HG03460 (cell line): ENCODE measurements around the gene USP7.
"Not testable (repeated sequence)": the region's sequence is repeated elsewhere in the genome, so short reads cannot be mapped to it uniquely, and the experiment has no call there.

Experiments used
- ATAC-seq: cut with Tn5 transposase; IDR thresholded peaks from one replicate; pipeline ENCODE4 v1.9.1; 2021; ENCODE audit not compliant: unreplicated experiment

The USP7 gene

DNA sequence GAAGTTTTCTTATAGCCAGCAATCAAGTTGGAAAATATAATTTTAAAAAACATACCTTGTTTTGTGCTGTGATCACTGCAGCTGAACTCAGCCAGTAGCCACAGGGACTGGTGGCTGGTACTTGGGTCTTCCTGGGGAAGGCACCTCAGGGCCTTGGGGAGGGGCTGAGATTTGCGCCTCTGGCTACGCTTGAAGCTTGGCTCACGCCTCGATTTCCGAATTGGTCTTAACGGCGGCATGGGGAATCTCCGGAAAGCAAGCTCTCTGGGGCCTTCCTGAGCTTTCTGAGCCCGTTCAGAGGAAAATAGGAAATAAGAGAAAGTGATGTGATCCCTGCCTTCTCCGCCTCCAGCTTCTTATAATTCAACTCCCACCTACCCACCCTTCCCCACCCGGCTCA is 11.3 kb upstream of the USP7 start:
- no peak for ATAC-seq

DNA sequence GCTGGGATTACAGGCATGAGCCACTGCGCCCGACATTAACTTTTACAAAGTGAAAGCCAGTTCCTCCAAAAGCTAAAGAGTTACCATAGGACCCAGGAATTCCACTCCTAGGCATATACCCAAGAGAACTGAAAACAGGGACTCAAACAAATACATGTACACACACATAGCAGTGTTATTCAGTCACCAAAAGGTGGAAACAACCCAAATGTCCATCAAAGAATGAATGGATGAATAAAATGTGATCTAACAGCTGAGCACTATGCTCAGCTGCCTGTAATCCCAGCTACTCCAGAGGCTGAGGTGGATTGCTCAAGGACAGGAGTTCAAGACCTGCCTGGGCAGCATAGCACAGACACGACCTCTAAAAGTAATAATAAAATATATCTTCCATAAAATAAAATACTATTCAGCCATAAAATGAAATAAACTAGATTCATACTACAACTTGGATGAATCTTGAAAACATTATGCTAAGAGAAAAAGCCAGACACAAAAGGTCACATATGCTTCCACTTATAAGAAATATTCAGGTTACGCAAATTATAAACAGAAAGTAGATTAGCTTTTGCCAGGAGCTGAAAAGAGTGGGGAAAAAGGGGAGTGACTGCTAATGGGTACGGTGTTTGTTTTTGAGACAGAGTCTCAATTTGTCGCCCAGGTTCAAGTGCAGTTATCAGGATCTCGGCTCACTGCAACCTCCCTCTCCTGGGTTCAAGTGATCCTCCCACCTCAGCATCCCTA is 9.3 kb upstream of the USP7 start:
- ATAC-seq: no peak

DNA sequence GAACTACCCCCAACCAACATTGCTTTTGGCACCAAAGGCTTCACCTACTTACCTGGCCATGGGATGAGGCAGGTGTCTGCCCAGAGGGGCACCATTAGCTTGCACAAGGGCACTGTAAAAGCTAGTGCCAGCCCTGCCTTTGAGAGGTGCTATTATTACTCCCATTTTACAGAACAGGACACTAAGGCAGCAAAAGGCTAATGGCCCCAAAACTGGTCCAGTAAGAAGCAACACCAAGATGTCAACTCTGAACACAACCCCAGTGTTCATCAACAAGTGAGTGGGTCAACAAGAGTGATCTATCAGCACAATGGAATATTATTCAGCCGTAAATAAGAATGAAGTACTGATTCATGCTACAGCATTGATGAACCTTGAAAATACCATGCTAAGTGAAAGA is 7.7 kb upstream of the USP7 start:
- no peak for ATAC-seq

DNA sequence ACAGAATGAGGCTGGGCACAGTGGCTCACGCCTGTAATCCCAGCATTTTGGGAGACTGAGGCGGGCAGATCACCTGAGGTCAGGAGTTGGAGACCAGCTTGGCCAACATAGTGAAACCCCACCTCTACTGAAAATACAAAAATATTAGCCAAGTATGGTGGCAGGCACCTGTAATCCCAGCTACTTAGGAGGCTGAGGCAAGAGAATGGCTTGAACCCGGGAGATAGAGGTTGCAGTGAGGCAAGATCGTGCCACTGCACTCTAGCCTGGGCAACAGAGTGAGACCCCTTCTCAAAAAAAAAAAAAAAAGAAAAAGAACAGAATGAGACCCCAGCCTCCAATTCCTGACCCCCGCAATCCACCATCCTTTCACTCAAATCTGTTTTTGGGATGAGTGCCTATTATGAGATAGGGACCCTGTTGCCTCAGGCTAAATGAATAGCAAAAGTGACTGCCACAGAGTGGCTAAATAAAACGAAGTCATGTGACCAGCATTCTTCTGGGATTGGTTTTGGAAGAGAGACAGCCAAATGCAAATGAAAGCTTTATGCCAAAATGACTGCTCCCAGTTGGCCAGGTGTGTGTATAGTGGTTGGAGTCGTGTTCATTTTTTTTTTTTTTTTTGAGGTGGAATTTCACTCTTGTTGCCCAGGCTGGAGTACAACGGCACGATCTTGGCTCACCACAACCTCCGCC is 5.6 kb upstream of the USP7 start:
- ATAC-seq: not testable (repeated sequence)

DNA sequence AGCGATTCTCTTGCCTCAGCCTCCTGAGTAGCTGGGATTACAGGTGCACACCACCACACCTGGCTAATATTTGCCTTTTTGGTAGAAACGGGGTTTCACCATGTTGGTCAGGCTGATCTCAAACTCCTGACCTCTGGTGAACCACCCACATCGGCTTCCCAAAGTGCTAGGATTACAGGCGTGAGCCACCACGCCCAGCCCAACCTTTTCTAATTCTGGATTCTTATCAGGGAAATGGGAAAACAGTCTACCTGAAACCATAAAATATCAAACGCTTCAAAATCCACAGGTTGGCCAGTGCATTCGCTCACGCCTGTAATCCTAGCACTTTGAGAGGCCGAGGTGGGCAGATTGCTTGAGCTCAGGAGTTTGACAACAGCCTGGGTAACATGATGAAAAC is 4.3 kb upstream of the USP7 start:
- ATAC-seq: not testable (repeated sequence)

- no peak for ATAC-seq
Measured at GRCh38 chr16:8967132-8967821, 3.6 kb upstream of the USP7 start.

DNA sequence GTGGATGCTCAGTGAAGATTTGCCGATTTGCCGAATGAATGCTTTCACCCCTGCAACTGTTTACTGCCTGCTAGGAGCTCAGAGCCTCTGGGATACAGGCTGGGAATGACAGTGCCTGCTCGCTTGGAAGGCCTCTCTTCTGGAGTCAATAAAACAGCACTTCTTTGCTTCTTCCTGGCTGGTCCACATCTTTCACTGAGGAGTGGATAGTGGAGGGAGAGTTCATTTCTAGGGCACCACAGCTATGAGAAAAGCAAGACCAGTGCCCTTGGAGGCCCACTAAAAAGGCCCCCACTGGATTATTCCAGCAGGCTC is 3.1 kb upstream of the USP7 start:
- no peak for ATAC-seq

GRCh38 chr16:8964462-8964861 is 756 bp upstream of the USP7 start:
- ATAC-seq: no peak

DNA sequence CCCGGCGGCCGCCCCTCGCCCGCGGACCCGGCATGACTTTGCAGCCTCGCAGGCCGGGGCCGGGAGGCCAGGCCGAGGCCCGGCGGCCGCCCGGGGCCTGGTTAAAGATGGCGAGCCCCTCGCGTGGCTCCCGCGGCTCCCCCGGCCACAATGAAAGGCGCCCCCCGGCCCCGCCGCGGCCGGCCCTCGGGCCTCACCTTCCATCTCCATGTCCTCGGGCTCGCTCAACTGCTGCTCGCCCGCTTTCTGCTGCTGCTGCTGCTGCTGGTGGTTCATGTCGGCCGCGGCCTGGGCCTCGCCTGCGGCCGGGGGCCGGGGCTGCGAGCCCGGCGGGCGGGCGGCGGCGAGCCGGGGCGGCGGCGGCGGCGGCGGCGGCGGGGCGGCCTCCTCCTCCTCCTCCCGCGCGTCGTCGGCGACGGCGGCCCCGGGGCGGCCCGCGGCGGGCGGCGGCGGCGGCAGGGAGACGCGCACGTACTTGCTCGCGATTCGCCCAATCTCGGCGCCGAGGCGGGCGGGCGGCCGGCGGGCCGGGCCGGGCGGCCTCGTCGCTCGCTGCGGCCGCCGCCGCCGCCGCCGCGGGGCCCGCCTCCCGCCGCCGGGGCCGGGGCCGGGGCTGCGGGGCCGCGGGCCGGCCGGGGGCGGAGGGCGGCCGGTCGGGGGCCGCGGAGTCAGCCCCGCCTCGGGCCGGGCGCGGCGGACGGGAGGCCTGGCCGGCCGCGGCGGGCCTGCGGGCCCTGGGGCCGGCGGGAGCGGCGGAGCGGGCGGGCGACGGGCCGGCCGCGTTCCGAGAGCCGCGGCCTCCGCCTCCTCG is 491 bp downstream of the USP7 start:
- ATAC-seq: no peak

DNA sequence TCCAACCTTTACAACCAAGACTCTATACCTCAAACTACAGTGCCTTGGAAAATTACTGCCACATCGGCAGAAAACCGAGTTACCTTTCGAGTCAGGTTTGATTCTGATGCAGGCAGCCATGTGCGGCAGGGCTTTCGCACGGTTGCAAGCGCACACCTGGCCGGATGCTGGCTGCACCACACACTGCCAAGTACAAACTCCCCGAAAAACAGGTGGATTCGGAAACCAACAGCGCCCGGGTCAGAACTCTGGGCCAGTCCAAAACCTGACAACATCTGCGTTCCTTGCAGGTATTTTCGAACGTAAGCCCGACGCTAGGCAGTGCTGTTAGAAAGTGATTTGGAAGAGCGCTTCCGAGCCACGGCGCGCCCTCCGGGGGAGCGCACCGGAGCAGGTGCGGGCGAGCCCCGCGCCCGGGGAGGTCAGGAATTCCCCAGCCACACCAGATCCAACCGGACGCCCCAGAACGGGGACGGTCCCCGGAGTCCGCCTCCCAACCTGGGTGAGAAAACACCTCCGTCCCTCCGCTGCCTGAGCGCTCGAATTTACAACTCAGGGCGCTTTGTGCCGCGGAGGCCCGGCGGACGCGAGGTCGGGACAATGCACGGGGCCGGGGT is 1.2 kb downstream of the USP7 start:
- ATAC-seq: no peak

- no peak for ATAC-seq
Measured at GRCh38 chr16:8961811-8962390, 1.8 kb downstream of the USP7 start.

DNA sequence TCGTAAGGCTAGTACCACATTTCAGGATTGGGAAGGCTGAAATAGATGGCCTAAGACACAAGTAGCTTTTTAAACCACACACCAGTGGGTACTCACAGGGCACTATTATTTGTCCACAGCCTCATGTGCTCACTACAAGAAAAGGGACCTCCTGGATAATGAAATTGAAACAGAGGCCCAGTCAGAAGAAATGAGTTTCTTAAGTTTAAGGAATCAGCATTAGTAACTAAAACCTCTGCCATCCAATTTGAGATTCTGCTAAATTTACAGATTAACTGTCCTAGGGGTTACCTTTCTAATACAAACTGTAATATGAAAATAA is 3.0 kb downstream of the USP7 start:
- ATAC-seq: no peak

DNA sequence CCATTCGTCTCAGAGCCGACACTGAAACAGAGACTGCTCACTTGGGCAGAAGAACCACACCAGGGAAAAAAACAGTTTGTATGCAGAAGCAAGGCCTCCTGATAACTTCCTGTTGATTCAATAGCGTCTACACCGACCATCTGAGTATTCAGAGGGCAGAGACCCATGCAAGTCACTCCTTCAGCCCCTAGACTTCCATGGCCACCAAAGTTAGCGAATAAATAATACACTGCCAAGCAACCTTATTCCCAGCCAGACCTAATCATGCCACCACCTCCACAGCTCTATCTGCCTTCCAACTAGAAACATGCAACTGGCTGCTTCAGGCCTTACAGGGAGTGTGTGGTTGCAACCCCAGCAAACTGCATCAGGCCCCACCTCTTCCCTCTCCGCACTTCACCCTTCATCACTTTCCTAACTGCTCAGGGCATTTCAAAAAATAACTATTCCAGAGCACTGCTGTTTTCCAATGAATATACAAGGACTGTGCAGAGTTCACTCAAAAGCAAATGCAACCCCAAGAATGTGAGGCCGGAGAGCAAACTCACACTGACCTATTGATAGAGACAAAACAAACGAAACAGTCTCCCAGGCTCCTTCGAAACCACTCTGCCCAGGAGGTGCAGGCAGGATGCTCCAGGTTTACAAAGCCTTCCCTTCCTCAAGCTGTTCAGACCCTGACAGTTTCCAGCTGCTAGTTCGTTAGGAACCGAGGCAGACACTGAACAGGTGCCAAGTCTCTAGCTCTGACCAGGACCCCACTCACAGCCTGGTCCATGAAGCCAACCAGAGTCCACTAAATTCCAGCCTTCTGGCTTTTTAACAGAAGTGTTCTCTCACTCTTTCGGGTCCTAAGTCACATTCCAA is 3.6 kb downstream of the USP7 start:
- ATAC-seq: no peak

GRCh38 chr16:8958344-8959167 is 5.2 kb downstream of the USP7 start:
- no peak for ATAC-seq

DNA sequence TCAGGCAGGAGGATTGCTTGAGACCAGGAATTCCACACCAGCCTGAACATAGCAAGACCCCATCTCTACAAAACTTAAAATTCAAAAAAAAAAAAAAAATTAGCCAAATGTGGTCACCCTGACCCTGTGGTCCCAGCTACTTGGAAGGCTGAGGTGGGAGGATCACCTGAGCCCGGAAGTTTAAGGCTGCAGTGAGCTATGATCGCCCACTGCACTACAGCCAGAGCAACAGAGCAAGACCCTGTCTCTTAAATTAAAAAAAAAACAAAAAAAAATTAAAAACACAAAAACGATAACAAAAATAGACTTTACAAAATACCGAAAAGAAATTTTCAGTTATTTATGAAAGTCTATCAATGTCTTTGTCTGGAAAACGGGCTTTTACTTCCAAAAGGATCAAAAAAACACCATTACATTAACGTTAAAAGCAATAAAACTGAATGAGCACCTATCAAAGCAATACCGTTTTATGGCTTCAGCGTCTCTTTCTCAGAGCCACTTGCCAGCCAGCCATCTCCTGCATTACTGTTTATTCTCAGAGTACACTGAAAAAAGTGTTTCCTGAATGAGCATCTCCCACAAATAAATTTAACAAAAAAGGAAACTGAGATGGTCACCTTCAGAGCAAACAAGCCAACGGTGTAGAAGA is 6.1 kb downstream of the USP7 start:
- ATAC-seq: no peak

- no peak for ATAC-seq
Measured at GRCh38 chr16:8957063-8957397, 6.7 kb downstream of the USP7 start.

DNA sequence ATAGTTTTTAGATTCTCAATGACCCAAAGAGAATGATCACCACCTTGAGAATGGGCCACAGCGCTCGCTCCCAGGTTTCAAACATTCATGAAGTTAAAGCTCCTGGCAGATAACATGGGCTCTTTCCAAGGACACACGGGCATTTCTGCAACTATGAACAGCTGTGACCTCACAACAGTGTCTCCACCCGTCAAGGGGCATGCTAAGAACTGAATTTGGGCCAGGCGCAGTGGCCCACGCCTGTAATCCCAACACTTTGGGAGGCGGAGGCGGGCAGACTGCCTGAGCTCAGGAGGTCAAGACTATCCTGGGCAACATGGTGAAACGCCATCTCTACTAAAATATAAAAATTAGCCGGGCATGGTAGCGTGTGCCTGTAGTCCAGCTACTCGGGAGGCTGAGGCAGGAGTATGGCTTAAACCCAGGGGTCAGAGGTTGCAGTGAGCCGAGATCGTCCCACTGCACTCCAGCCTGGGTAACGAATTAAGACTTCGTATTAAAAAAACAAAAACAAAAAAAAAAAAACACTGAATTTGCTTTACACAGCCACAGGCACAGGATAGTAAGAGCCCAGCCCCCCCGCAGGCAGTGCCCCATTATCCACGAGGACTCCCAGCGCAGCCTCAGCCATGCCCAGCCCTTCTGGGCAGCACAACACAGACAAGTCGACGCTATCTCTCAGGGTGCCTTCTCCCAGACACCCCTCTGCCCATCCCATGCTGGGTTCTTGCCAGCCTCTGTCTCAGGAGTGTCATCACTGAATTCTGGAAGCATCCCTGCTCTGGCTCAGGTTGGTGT is 7.2 kb downstream of the USP7 start:
- no peak for ATAC-seq

DNA sequence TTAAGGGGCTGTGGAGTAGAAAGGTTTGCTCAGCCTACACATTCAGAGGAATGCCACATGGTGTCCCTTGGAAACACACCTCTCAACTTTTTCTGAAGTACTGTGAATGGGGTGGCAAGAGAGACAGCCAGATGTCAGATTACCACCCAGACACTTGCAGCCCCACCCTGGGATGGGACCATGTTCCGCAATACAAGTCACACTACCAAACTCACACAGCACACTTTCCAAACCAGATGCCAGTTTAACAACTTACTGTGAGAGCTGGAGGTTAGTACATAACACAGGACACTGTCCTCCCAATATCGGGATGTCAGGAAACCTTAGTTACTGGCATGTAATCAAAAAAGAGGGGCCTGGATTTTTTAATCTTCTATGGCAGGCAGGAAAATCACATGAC is 7.9 kb downstream of the USP7 start:
- no peak for ATAC-seq
